ENCODE data around the gene NEFH.

The NEFH gene

GRCh38 chr22:29443861-29444792 lies 35.9 kb upstream of the NEFH start:
- no peak for DNase-seq
- Histone ChIP-seq H3K4me1 (ENCODE audit: control insufficient read depth, insufficient read depth, low read length, poor library complexity, severe bottlenecking) (no peaks in the 10 kb centered on the region), H3K27ac (ENCODE audit: insufficient read depth, low read length, poor library complexity, severe bottlenecking) (no peak overlapping the region), H3K4me3 (ENCODE audit: insufficient read depth, low read depth, low read length, poor library complexity, severe bottlenecking) (no peak overlapping the region), H3K27me3 (replicated peaks; ENCODE audit: control insufficient read depth, insufficient read depth, low read length, poor library complexity, severe bottlenecking) (no peaks in the 10 kb centered on the region), H3K9me3 (ENCODE audit: control insufficient read depth, low read length) (no peaks in the 10 kb centered on the region), H3K36me3 (ENCODE audit: control insufficient read depth, insufficient read depth, low read length) (no peaks in the 10 kb centered on the region)

GRCh38 chr22:29445508-29445907 lies 34.5 kb upstream of the NEFH start:
- Histone ChIP-seq H3K9me3 (ENCODE audit: control insufficient read depth, low read length) (no peaks in the 10 kb centered on the region), H3K4me1 (ENCODE audit: control insufficient read depth, insufficient read depth, low read length, poor library complexity, severe bottlenecking) (no peaks in the 10 kb centered on the region), H3K27me3 (replicated peaks; ENCODE audit: control insufficient read depth, insufficient read depth, low read length, poor library complexity, severe bottlenecking) (no peaks in the 10 kb centered on the region), H3K36me3 (ENCODE audit: control insufficient read depth, insufficient read depth, low read length) (no peaks in the 10 kb centered on the region), H3K27ac (ENCODE audit: insufficient read depth, low read length, poor library complexity, severe bottlenecking) (no peak overlapping the region), H3K4me3 (ENCODE audit: insufficient read depth, low read depth, low read length, poor library complexity, severe bottlenecking) (no peak overlapping the region)
- no peak for DNase-seq

GRCh38 chr22:29447906-29448305 lies 32.1 kb upstream of the NEFH start:
- no peaks in the 10 kb centered on the region for H3K27me3 ChIP-seq (replicated peaks; ENCODE audit: control insufficient read depth, insufficient read depth, low read length, poor library complexity, severe bottlenecking)
- no peaks in the 10 kb centered on the region for H3K9me3 ChIP-seq (ENCODE audit: control insufficient read depth, low read length)
- no peaks in the 10 kb centered on the region for H3K4me1 ChIP-seq (ENCODE audit: control insufficient read depth, insufficient read depth, low read length, poor library complexity, severe bottlenecking)

GRCh38 chr22:29449296-29449875 lies 30.6 kb upstream of the NEFH start:
- Histone ChIP-seq H3K27ac (ENCODE audit: insufficient read depth, low read length, poor library complexity, severe bottlenecking) (no peak overlapping the region), H3K4me1 (ENCODE audit: control insufficient read depth, insufficient read depth, low read length, poor library complexity, severe bottlenecking) (no peaks in the 10 kb centered on the region), H3K9me3 (ENCODE audit: control insufficient read depth, low read length) (no peaks in the 10 kb centered on the region), H3K4me3 (ENCODE audit: insufficient read depth, low read depth, low read length, poor library complexity, severe bottlenecking) (no peak overlapping the region), H3K27me3 (replicated peaks; ENCODE audit: control insufficient read depth, insufficient read depth, low read length, poor library complexity, severe bottlenecking) (no peaks in the 10 kb centered on the region), H3K36me3 (ENCODE audit: control insufficient read depth, insufficient read depth, low read length) (no peaks in the 10 kb centered on the region)
- DNase-seq, result no peak

More at GRCh38 chr22:29447906-29448305, 32.1 kb upstream of the NEFH start:
- Histone ChIP-seq H3K27ac (ENCODE audit: insufficient read depth, low read length, poor library complexity, severe bottlenecking) (no peak overlapping the region), H3K36me3 (ENCODE audit: control insufficient read depth, insufficient read depth, low read length) (no peaks in the 10 kb centered on the region), H3K4me3 (ENCODE audit: insufficient read depth, low read depth, low read length, poor library complexity, severe bottlenecking) (no peak overlapping the region)
- DNase-seq, result no peak

- no peak for DNase-seq
- no peaks in the 10 kb centered on the region for H3K36me3 ChIP-seq (ENCODE audit: control insufficient read depth, insufficient read depth, low read length)
- no peaks in the 10 kb centered on the region for H3K4me1 ChIP-seq (ENCODE audit: control insufficient read depth, insufficient read depth, low read length, poor library complexity, severe bottlenecking)
- no peaks in the 10 kb centered on the region for H3K27me3 ChIP-seq (replicated peaks; ENCODE audit: control insufficient read depth, insufficient read depth, low read length, poor library complexity, severe bottlenecking)
- no peak overlapping the region for H3K27ac ChIP-seq (ENCODE audit: insufficient read depth, low read length, poor library complexity, severe bottlenecking)
- no peaks in the 10 kb centered on the region for H3K9me3 ChIP-seq (ENCODE audit: control insufficient read depth, low read length)
- no peak overlapping the region for H3K4me3 ChIP-seq (ENCODE audit: insufficient read depth, low read depth, low read length, poor library complexity, severe bottlenecking)
Measured at GRCh38 chr22:29450222-29450621, 29.8 kb upstream of the NEFH start.

GRCh38 chr22:29451863-29452262 lies 28.2 kb upstream of the NEFH start:
- H3K27me3 ChIP-seq (replicated peaks; ENCODE audit: control insufficient read depth, insufficient read depth, low read length, poor library complexity, severe bottlenecking), result no peaks in the 10 kb centered on the region
- H3K9me3 ChIP-seq (ENCODE audit: control insufficient read depth, low read length), result no peaks in the 10 kb centered on the region
- DNase-seq, result no peak
- H3K27ac ChIP-seq (ENCODE audit: insufficient read depth, low read length, poor library complexity, severe bottlenecking), result no peak overlapping the region
- H3K4me3 ChIP-seq (ENCODE audit: insufficient read depth, low read depth, low read length, poor library complexity, severe bottlenecking), result no peak overlapping the region
- no peaks in the 10 kb centered on the region for H3K4me1 ChIP-seq (ENCODE audit: control insufficient read depth, insufficient read depth, low read length, poor library complexity, severe bottlenecking)
- H3K36me3 ChIP-seq (ENCODE audit: control insufficient read depth, insufficient read depth, low read length), result no peaks in the 10 kb centered on the region

GRCh38 chr22:29454276-29454675 lies 25.7 kb upstream of the NEFH start:
- no peaks in the 10 kb centered on the region for H3K4me1 ChIP-seq (ENCODE audit: control insufficient read depth, insufficient read depth, low read length, poor library complexity, severe bottlenecking)
- H3K9me3 ChIP-seq (ENCODE audit: control insufficient read depth, low read length), result no peaks in the 10 kb centered on the region
- no peak for DNase-seq
- no peaks in the 10 kb centered on the region for H3K36me3 ChIP-seq (ENCODE audit: control insufficient read depth, insufficient read depth, low read length)
- H3K27me3 ChIP-seq (replicated peaks; ENCODE audit: control insufficient read depth, insufficient read depth, low read length, poor library complexity, severe bottlenecking), result no peaks in the 10 kb centered on the region
- no peak overlapping the region for H3K4me3 ChIP-seq (ENCODE audit: insufficient read depth, low read depth, low read length, poor library complexity, severe bottlenecking)
- no peak overlapping the region for H3K27ac ChIP-seq (ENCODE audit: insufficient read depth, low read length, poor library complexity, severe bottlenecking)

GRCh38 chr22:29456211-29456671 lies 23.8 kb upstream of the NEFH start:
- DNase-seq, result no peak
- Histone ChIP-seq H3K9me3 (ENCODE audit: control insufficient read depth, low read length) (no peaks in the 10 kb centered on the region), H3K27me3 (replicated peaks; ENCODE audit: control insufficient read depth, insufficient read depth, low read length, poor library complexity, severe bottlenecking) (no peaks in the 10 kb centered on the region), H3K4me3 (ENCODE audit: insufficient read depth, low read depth, low read length, poor library complexity, severe bottlenecking) (no peak overlapping the region), H3K27ac (ENCODE audit: insufficient read depth, low read length, poor library complexity, severe bottlenecking) (no peak overlapping the region), H3K4me1 (ENCODE audit: control insufficient read depth, insufficient read depth, low read length, poor library complexity, severe bottlenecking) (no peaks in the 10 kb centered on the region), H3K36me3 (ENCODE audit: control insufficient read depth, insufficient read depth, low read length) (no peaks in the 10 kb centered on the region)

- Histone ChIP-seq H3K27ac (ENCODE audit: insufficient read depth, low read length, poor library complexity, severe bottlenecking) (no peak overlapping the region), H3K4me3 (ENCODE audit: insufficient read depth, low read depth, low read length, poor library complexity, severe bottlenecking) (no peak overlapping the region), H3K4me1 (ENCODE audit: control insufficient read depth, insufficient read depth, low read length, poor library complexity, severe bottlenecking) (no peaks in the 10 kb centered on the region), H3K36me3 (ENCODE audit: control insufficient read depth, insufficient read depth, low read length) (no peaks in the 10 kb centered on the region), H3K9me3 (ENCODE audit: control insufficient read depth, low read length) (no peaks in the 10 kb centered on the region), H3K27me3 (replicated peaks; ENCODE audit: control insufficient read depth, insufficient read depth, low read length, poor library complexity, severe bottlenecking) (no peaks in the 10 kb centered on the region)
- DNase-seq, result no peak
Measured at GRCh38 chr22:29457730-29458129, 22.3 kb upstream of the NEFH start.

- Histone ChIP-seq H3K4me3 (ENCODE audit: insufficient read depth, low read depth, low read length, poor library complexity, severe bottlenecking) (no peak overlapping the region), H3K9me3 (ENCODE audit: control insufficient read depth, low read length) (no peaks in the 10 kb centered on the region), H3K4me1 (ENCODE audit: control insufficient read depth, insufficient read depth, low read length, poor library complexity, severe bottlenecking) (no peaks in the 10 kb centered on the region), H3K27me3 (replicated peaks; ENCODE audit: control insufficient read depth, insufficient read depth, low read length, poor library complexity, severe bottlenecking) (no peaks in the 10 kb centered on the region), H3K36me3 (ENCODE audit: control insufficient read depth, insufficient read depth, low read length) (no peaks in the 10 kb centered on the region), H3K27ac (ENCODE audit: insufficient read depth, low read length, poor library complexity, severe bottlenecking) (no peak overlapping the region)
- no peak for DNase-seq
Measured at GRCh38 chr22:29458551-29458950, 21.5 kb upstream of the NEFH start.
